ENCODE data around the gene ZNRF1. TPM values are rescaled to one million over a fixed set of nuclear protein-coding genes. Genes with fewer than 3 reads are reported as not detected.
A peak's percentile ranks its signal among the peaks of the same experiment; 100 is the strongest.
"Not testable (repeated sequence)": the region's sequence is repeated elsewhere in the genome, so short reads cannot be mapped to it uniquely, and the experiment has no call there.

ZNRF1 gene
- total and polyA plus RNA-seq, 7 donors: 10.6 to 33.0 (median 16.9) TPM

- 11 to 53% methylated on average over 3 of the region's 3 CpGs for WGBS, 2 donors
Measured at GRCh38 chr16:75024182-75024581, 25.4 kb downstream of the ZNRF1 start.

GRCh38 chr16:75024594-75024993, 25.8 kb downstream of the ZNRF1 start:
- H3K4me3 ChIP-seq: no peak overlapping the region
- DNase-seq: no peak
- WGBS, 2 donors: 48 to 59% methylated on average over 4 of the region's 4 CpGs
- TF ChIP-seq, protein P1, sequence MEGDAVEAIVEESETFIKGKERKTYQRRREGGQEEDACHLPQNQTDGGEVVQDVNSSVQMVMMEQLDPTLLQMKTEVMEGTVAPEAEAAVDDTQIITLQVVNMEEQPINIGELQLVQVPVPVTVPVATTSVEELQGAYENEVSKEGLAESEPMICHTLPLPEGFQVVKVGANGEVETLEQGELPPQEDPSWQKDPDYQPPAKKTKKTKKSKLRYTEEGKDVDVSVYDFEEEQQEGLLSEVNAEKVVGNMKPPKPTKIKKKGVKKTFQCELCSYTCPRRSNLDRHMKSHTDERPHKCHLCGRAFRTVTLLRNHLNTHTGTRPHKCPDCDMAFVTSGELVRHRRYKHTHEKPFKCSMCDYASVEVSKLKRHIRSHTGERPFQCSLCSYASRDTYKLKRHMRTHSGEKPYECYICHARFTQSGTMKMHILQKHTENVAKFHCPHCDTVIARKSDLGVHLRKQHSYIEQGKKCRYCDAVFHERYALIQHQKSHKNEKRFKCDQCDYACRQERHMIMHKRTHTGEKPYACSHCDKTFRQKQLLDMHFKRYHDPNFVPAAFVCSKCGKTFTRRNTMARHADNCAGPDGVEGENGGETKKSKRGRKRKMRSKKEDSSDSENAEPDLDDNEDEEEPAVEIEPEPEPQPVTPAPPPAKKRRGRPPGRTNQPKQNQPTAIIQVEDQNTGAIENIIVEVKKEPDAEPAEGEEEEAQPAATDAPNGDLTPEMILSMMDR (IDR thresholded peaks at IDR 0.05): no peak
- TF ChIP-seq POLR2A (IDR thresholded peaks at IDR 0.05) (no peak), EP300 (IDR thresholded peaks at IDR 0.05) (no peak), POLR2AphosphoS5 (IDR thresholded peaks at IDR 0.05) (no peak)
- no peak overlapping the region for H3K27ac ChIP-seq
- H3K36me3 ChIP-seq: no peaks in the 10 kb centered on the region
- peaks cover 0 to 2% (median 0%) of the 10 kb centered on the region in 4 donors for H3K9me3 ChIP-seq
- no peaks in the 10 kb centered on the region for H3K27me3 ChIP-seq
- peaks cover 0 to 34% (median 22%) of the 10 kb centered on the region in 4 donors for H3K4me1 ChIP-seq
- intact Hi-C loops (cut with DNase I): no loop called here

More at GRCh38 chr16:75024182-75024581, 25.4 kb downstream of the ZNRF1 start:
- TF ChIP-seq POLR2A (IDR thresholded peaks at IDR 0.05): no peak
- TF ChIP-seq, protein P1 (IDR thresholded peaks at IDR 0.05): no peak
- TF ChIP-seq POLR2AphosphoS5 (IDR thresholded peaks at IDR 0.05): no peak
- H3K9me3 ChIP-seq: peaks cover 0 to 2% (median 0%) of the 10 kb centered on the region in 4 donors
- no peak for DNase-seq
- no peaks in the 10 kb centered on the region for H3K36me3 ChIP-seq
- H3K4me1 ChIP-seq: peaks cover 0 to 36% (median 22%) of the 10 kb centered on the region in 4 donors
- no peak overlapping the region for H3K4me3 ChIP-seq
- H3K27me3 ChIP-seq: no peaks in the 10 kb centered on the region
- intact Hi-C loops (cut with DNase I): no loop called here
- no peak overlapping the region for H3K27ac ChIP-seq

GRCh38 chr16:75025761-75026160, 26.9 kb downstream of the ZNRF1 start:
- peaks cover 0 to 34% (median 25%) of the 10 kb centered on the region in 4 donors for H3K4me1 ChIP-seq
- H3K9me3 ChIP-seq: peaks cover 0 to 2% (median 0%) of the 10 kb centered on the region in 4 donors
- H3K27ac ChIP-seq: peak overlapping the region; percentile 61 to 76 (median 74)
- H3K4me3 ChIP-seq: no peak overlapping the region
- DNase-seq: no peak
- TF ChIP-seq POLR2AphosphoS5 (IDR thresholded peaks at IDR 0.05) (no peak), EP300 (IDR thresholded peaks at IDR 0.05) (no peak), POLR2A (IDR thresholded peaks at IDR 0.05) (no peak)
- TF ChIP-seq, protein P1 (IDR thresholded peaks at IDR 0.05): no peak
- intact Hi-C loops (cut with DNase I): no loop called here
- 44 to 50% methylated on average over 3 of the region's 3 CpGs for WGBS, 2 donors
- no peaks in the 10 kb centered on the region for H3K27me3 ChIP-seq
- H3K36me3 ChIP-seq: no peaks in the 10 kb centered on the region

- H3K36me3 ChIP-seq; intact Hi-C loops (cut with DNase I); H3K4me3 ChIP-seq; H3K9me3 ChIP-seq; H3K27me3 ChIP-seq: not testable (repeated sequence)
- WGBS, 2 donors: 80 to 85% methylated on average over 10 of the region's 10 CpGs
- H3K27ac ChIP-seq: peak overlapping the region; percentile 61 to 76 (median 74)
- H3K4me1 ChIP-seq: peaks cover 0 to 34% (median 25%) of the 10 kb centered on the region in 4 donors
- TF ChIP-seq EP300 (IDR thresholded peaks at IDR 0.05): peak in 3 of 4 donors; percentile 8 to 25 (median 8)
- TF ChIP-seq POLR2AphosphoS5 (IDR thresholded peaks at IDR 0.05): peak; percentile 39 to 70 (median 50)
- peak; percentile 80 for DNase-seq
Measured at GRCh38 chr16:75026239-75026891, 27.5 kb downstream of the ZNRF1 start.

DNA sequence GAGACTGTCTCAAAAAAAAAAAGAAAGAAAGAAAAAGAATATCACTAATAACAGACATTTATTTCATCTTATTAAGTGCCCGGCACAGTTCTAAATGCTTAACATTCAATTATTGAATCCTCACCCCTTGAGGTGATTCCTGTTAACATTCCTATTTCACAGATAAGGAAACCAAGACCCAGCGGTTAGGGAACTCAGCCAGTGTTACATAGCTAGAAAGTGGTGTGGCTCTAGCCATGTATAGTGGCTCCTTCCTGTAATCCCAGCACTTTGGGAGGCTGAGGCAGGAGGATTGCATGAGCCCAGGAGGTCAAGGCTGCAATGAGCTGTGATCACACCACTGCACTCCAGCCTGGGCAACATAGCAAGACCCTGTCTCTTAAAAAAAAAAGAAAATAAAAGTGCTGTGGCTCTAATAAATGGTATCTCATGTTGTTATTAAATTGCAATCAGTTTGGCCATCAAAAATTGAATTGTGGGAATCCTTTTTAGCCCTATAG, 28.1 kb downstream of the ZNRF1 start:
- peaks cover 0 to 34% (median 25%) of the 10 kb centered on the region in 4 donors for H3K4me1 ChIP-seq
- no peaks in the 10 kb centered on the region for H3K9me3 ChIP-seq
- TF ChIP-seq POLR2AphosphoS5 (IDR thresholded peaks at IDR 0.05): no peak
- no peak for TF ChIP-seq EP300 (IDR thresholded peaks at IDR 0.05)
- TF ChIP-seq, protein P1 (IDR thresholded peaks at IDR 0.05): no peak
- no peak for TF ChIP-seq POLR2A (IDR thresholded peaks at IDR 0.05)
- peak overlapping the region; percentile 61 to 76 (median 74) for H3K27ac ChIP-seq
- intact Hi-C loops (cut with DNase I): no loop called here
- no peaks in the 10 kb centered on the region for H3K27me3 ChIP-seq
- no peak overlapping the region for H3K4me3 ChIP-seq
- no peak for DNase-seq
- 94 to 98% methylated on average over 2 of the region's 2 CpGs for WGBS, 2 donors
- H3K36me3 ChIP-seq: no peaks in the 10 kb centered on the region
